GM21423 (cell line): ENCODE results near the gene COPE.
"Not testable (repeated sequence)": the region's sequence is repeated elsewhere in the genome, so short reads cannot be mapped to it uniquely, and the experiment has no call there.

Experiments used
- ATAC-seq: cut with Tn5 transposase; IDR thresholded peaks from one replicate; pipeline ENCODE4 v1.9.1; 2021; ENCODE audit warnings: mild to moderate bottlenecking, moderate library complexity; ENCODE audit not compliant: unreplicated experiment

The COPE gene

GRCh38 chr19:18940769-18941627, 21.8 kb upstream of the COPE start, which contains the start of gene HOMER3:
Gene HOMER3, minus strand, starts transcription at chr19:18941217. Its CDS starts 2,235 bp downstream, at chr19:18938982.
- no peak for ATAC-seq

GRCh38 chr19:18939922-18940768, 21.0 kb upstream of the COPE start:
- ATAC-seq: no peak

GRCh38 chr19:18939163-18939562, 20.0 kb upstream of the COPE start:
- ATAC-seq: no peak

- ATAC-seq: no peak
Measured at GRCh38 chr19:18933297-18933696, 14.1 kb upstream of the COPE start.

- no peak for ATAC-seq
Measured at GRCh38 chr19:18932216-18932841, 13.1 kb upstream of the COPE start.

GRCh38 chr19:18931316-18932162, 12.4 kb upstream of the COPE start:
- ATAC-seq: no peak

- no peak for ATAC-seq
Measured at GRCh38 chr19:18929311-18929710, 10.1 kb upstream of the COPE start.

GRCh38 chr19:18928018-18928805, 9.0 kb upstream of the COPE start:
- no peak for ATAC-seq

GRCh38 chr19:18924684-18925213, 5.6 kb upstream of the COPE start:
- ATAC-seq: no peak

- no peak for ATAC-seq
Measured at GRCh38 chr19:18922228-18922985, 3.2 kb upstream of the COPE start.

GRCh38 chr19:18921593-18921992, 2.4 kb upstream of the COPE start:
- ATAC-seq: no peak

GRCh38 chr19:18920400-18920799, 1.2 kb upstream of the COPE start:
- ATAC-seq: no peak

GRCh38 chr19:18919900-18920214, 670 bp upstream of the COPE start:
- ATAC-seq: no peak

- ATAC-seq: not testable (repeated sequence)
Measured at GRCh38 chr19:18917593-18917992, 1.6 kb downstream of the COPE start.

- ATAC-seq: no peak
Measured at GRCh38 chr19:18915639-18916038, 3.5 kb downstream of the COPE start.

GRCh38 chr19:18913466-18913865, 5.7 kb downstream of the COPE start:
- no peak for ATAC-seq

- ATAC-seq: no peak
Measured at GRCh38 chr19:18912933-18913332, 6.3 kb downstream of the COPE start.

- no peak for ATAC-seq
Measured at GRCh38 chr19:18910801-18911436, 8.3 kb downstream of the COPE start.
